Neural progenitor cell (in vitro differentiated cells): Measurements from ENCODE around the gene UFSP2. TPM values are rescaled to one million over a fixed set of nuclear protein-coding genes. Genes with fewer than 3 reads are reported as not detected.

Experiments
- DNase-seq: peaks from one replicate; pipeline ENCODE4 v3.0.0-alpha.2; 2016; ENCODE audit warnings: low spot score
- H2AFZ ChIP-seq: fragments of 200-600 bp; sonication (generic); replicated peaks from 2 replicates; pipeline ENCODE4 v1.6.1; 2016; ENCODE audit warnings: antibody characterized with exemption
- H3F3A ChIP-seq: fragments of 200-600 bp; sonication (generic); 2 replicates; pipeline ENCODE4 v1.6.1; 2016; ENCODE audit warnings: antibody characterized with exemption, low read depth
- H3K27ac ChIP-seq: fragments of 200-600 bp; sonication (generic); 2 replicates; pipeline ENCODE4 v1.5.1; 2016; ENCODE audit warnings: mild to moderate bottlenecking
- H3K27me3 ChIP-seq: fragments of 200-600 bp; sonication (generic); 2 replicates; pipeline ENCODE4 v1.6.1; 2016; ENCODE audit warnings: mild to moderate bottlenecking, moderate library complexity
- H3K36me3 ChIP-seq: fragments of 200-600 bp; sonication (generic); 2 replicates; pipeline ENCODE4 v1.5.1; 2016
- H3K4me1 ChIP-seq: fragments of 200-600 bp; sonication (generic); 2 replicates; pipeline ENCODE4 v1.6.1; 2016; ENCODE audit warnings: mixed run types
- H3K4me2 ChIP-seq: fragments of 200-600 bp; sonication (generic); 2 replicates; pipeline ENCODE4 v1.6.1; 2016
- H3K4me3 ChIP-seq: fragments of 200-600 bp; sonication (generic); 2 replicates; pipeline ENCODE4 v1.5.1; 2016
- H3K79me2 ChIP-seq: fragments of 200-600 bp; sonication (generic); 2 replicates; pipeline ENCODE4 v1.6.1; 2016; ENCODE audit warnings: low read depth
- H3K9ac ChIP-seq: fragments of 200-600 bp; sonication (generic); 2 replicates; pipeline ENCODE4 v1.6.1; 2016
- H3K9me3 ChIP-seq: fragments of 200-600 bp; sonication (generic); 2 replicates; pipeline ENCODE4 v1.5.1; 2016; ENCODE audit warnings: low read depth
- H4K20me1 ChIP-seq: fragments of 200-600 bp; sonication (generic); 2 replicates; pipeline ENCODE4 v1.6.1; 2016; ENCODE audit warnings: low read depth
- H3K27ac Mint-ChIP-seq: 3 replicates; pipeline ENCODE4 v1.8.0; 2021; ENCODE audit warnings: mixed read lengths
- H3K27me3 Mint-ChIP-seq: 2 replicates; pipeline ENCODE4 v1.8.0; 2022; ENCODE audit warnings: low read depth, mild to moderate bottlenecking, inconsistent platforms, moderate library complexity, mixed read lengths; ENCODE audit not compliant: insufficient read depth
- H3K36me3 Mint-ChIP-seq: 3 replicates; pipeline ENCODE4 v1.8.0; 2021; ENCODE audit warnings: mixed read lengths
- H3K4me1 Mint-ChIP-seq: 3 replicates; pipeline ENCODE4 v1.8.0; 2021; ENCODE audit warnings: mixed read lengths
- H3K4me3 Mint-ChIP-seq: 3 replicates; pipeline ENCODE4 v1.8.0; 2021; ENCODE audit warnings: mild to moderate bottlenecking, moderate library complexity, mixed read lengths
- H3K9me3 Mint-ChIP-seq: 3 replicates; pipeline ENCODE4 v1.8.0; 2020; ENCODE audit warnings: mixed read lengths
- CTCF ChIP-seq: fragments of 200-600 bp; sonication (generic); IDR thresholded peaks from 2 replicates; pipeline ENCODE4 v1.5.1; 2017; ENCODE audit warnings: antibody characterized with exemption, mild to moderate bottlenecking
- EZH2 ChIP-seq: fragments of 200-600 bp; sonication (generic); IDR thresholded peaks from 2 replicates; pipeline ENCODE4 v1.6.1; 2017; ENCODE audit warnings: antibody characterized with exemption, mild to moderate bottlenecking, moderate library complexity
- EZH2phosphoT487 ChIP-seq: fragments of 200-600 bp; sonication (generic); IDR thresholded peaks from 2 replicates; pipeline ENCODE4 v1.6.1; 2017; ENCODE audit warnings: antibody characterized with exemption
- small RNA-seq: library from RNA; depleted of rRNA; stranded (forward); fragments of <200 nt; gene quantifications from one replicate; pipeline ENCODE3, GENCODE V24; 2015
- total RNA-seq: library from RNA; depleted of rRNA; stranded (reverse); fragments of >200 nt; gene quantifications from 2 replicates; pipeline ENCODE4 v1.2.3, GENCODE V29; 2015; ENCODE audit warnings: low replicate concordance

Gene UFSP2
- total RNA-seq, 1 donor from 2014 or later = 56.9 TPM

GRCh38 chr4:185351691-185352090 lies 74.1 kb downstream of the UFSP2 start:
- Mint-ChIP-seq H3K4me1 (peaks cover 19% of the 10 kb centered on the region), H3K9me3 (no peaks in the 10 kb centered on the region), H3K36me3 (peaks cover 41% of the 10 kb centered on the region), H3K4me3 (no peak overlapping the region), H3K27me3 (peaks cover 2% of the 10 kb centered on the region), H3K27ac (no peak overlapping the region)
- no peak overlapping the region for H3K4me3 ChIP-seq
- no peak overlapping the region for H3K4me2 ChIP-seq
- peaks cover 9% of the 10 kb centered on the region for H3K4me1 ChIP-seq
- H3F3A ChIP-seq = no peaks in the 10 kb centered on the region
- H3K9me3 ChIP-seq = no peaks in the 10 kb centered on the region
- H4K20me1 ChIP-seq = no peaks in the 10 kb centered on the region
- H3K27me3 ChIP-seq = no peaks in the 10 kb centered on the region
- peaks cover 14% of the 10 kb centered on the region for H3K36me3 ChIP-seq
- TF ChIP-seq EZH2 (no peak), EZH2phosphoT487 (no peak), CTCF (no peak)
- H3K27ac ChIP-seq = no peak overlapping the region
- no peak overlapping the region for H3K9ac ChIP-seq
- DNase-seq = no peak
- H2AFZ ChIP-seq = no peak overlapping the region
- H3K79me2 ChIP-seq = no peaks in the 10 kb centered on the region

Small RNA genes within 50 kb of the gene (small RNA-seq; reads per million reads assigned to genes)
- gene RF00019 = not detected

Other genes with a start within 250 kb of the UFSP2 start
- 45.6 and 78.6 TPM in 2 replicates for gene CFAP97, start 222.0 kb downstream of the UFSP2 start, total RNA-seq
- gene SNX25, start 216.4 kb downstream of the UFSP2 start, total RNA-seq = 39.2 and 50.8 TPM in 2 replicates
- 0.69 and 1.3 TPM in 2 replicates for gene LRP2BP, start 30.0 kb downstream of the UFSP2 start, total RNA-seq
- 12.5 and 16.3 TPM in 2 replicates for gene ANKRD37, start 29.1 kb downstream of the UFSP2 start, total RNA-seq
- 0.93 and 2.0 TPM in 2 replicates for gene CCDC110, start 45.8 kb upstream of the UFSP2 start, total RNA-seq
- 1.4 and 5.2 TPM in 2 replicates for gene PDLIM3, start 109.5 kb upstream of the UFSP2 start, total RNA-seq